Ishikawa (cell line): ENCODE results near the gene MCOLN2.

ENCODE experiments used
- CEBPB ChIP-seq: IDR thresholded peaks from 2 replicates; pipeline ENCODE4 v1.6.1; 2012
- CREB1 ChIP-seq: IDR thresholded peaks from 2 replicates; pipeline ENCODE4 v1.6.1; 2012; ENCODE audit warnings: low read depth
- EGR1 ChIP-seq: IDR thresholded peaks from 2 replicates; pipeline ENCODE4 v1.6.1; 2012
- EP300 ChIP-seq: IDR thresholded peaks from 2 replicates; pipeline ENCODE4 v1.6.1; 2012; ENCODE audit warnings: borderline replicate concordance
- FOXM1 ChIP-seq: IDR thresholded peaks from 2 replicates; pipeline ENCODE4 v1.6.1; 2012; ENCODE audit warnings: low read depth, borderline replicate concordance
- NFIC ChIP-seq: IDR thresholded peaks from 2 replicates; pipeline ENCODE4 v1.6.1; 2012
- RAD21 ChIP-seq: IDR thresholded peaks from 2 replicates; pipeline ENCODE4 v1.6.1; 2012; ENCODE audit warnings: low read depth
- TAF1 ChIP-seq: IDR thresholded peaks from 2 replicates; pipeline ENCODE4 v1.6.1; 2012; ENCODE audit warnings: low read depth, mild to moderate bottlenecking
- TCF12 ChIP-seq: IDR thresholded peaks from 2 replicates; pipeline ENCODE4 v1.6.1; 2012; ENCODE audit warnings: low read depth
- TEAD4 ChIP-seq: IDR thresholded peaks from 2 replicates; pipeline ENCODE4 v1.6.1; 2012
- YY1 ChIP-seq: IDR thresholded peaks from 2 replicates; pipeline ENCODE4 v1.6.1; 2012; ENCODE audit warnings: low read depth
- ZBTB7A ChIP-seq: IDR thresholded peaks from 2 replicates; pipeline ENCODE4 v1.6.1; 2012; ENCODE audit warnings: low read depth
- TF ChIP-seq, protein P1 (sequence below): IDR thresholded peaks from 2 replicates; pipeline ENCODE4 v1.6.1; 2012
- TF ChIP-seq, protein P2 (sequence below): IDR thresholded peaks from 2 replicates; pipeline ENCODE4 v1.6.1; 2012; ENCODE audit warnings: low read depth, mild to moderate bottlenecking
- TF ChIP-seq, protein P3 (sequence below): IDR thresholded peaks from 2 replicates; pipeline ENCODE4 v1.6.1; 2012

The MCOLN2 gene

DNA sequence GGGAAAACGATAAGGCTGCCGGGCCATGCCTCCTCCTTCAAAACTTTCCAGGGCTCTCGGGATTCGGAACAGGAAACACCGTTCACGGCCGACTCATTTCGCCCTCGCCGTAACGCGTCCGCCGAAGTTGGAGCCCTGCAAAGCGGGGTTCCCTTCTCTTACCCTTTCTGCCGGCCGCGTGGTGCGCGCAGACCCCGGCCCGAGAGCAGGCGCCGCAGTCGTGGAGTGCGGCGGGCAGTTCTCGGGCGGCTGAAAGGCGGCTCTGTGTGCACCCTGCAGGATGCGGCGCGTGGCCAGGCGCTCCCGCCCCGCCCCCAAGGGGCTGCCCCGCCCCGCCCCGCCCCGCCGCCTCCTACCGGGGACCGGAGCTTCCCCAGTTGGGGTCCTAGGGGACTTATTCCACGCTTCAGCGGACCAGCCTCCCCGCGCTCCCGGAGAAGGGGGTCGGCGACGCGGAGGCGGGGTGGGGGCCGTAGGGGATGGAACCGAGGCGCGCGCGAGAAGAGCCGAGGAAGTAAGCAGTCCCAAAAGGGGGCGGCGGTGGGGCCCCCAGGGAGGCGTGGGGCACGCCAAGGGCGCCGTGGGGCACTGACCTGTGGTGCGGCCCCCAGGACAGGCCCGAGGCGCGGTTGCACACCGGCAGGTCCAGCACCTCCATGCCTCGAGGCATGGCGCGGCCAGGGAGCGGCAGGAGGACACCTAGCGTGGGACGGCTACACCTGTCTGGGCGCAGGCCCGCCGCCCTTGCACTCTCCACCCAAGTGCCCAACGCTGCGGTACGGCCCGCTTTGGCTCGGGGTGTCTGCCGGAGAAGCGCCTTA is at the start of gene MCOLN2:
Gene MCOLN2, minus strand, starts transcription at position 268 of the 821 bp plus-strand sequence. Its CDS starts 241 bp downstream, at position 27.
- TF ChIP-seq, protein P1, sequence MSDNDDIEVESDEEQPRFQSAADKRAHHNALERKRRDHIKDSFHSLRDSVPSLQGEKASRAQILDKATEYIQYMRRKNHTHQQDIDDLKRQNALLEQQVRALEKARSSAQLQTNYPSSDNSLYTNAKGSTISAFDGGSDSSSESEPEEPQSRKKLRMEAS = peak; percentile 26
- no peak for TF ChIP-seq TEAD4
- TF ChIP-seq TAF1 = no peak
- TF ChIP-seq TCF12 = no peak; the same call in 1 of the 2 replicates
- no peak for TF ChIP-seq NFIC
- peak; percentile 66; the same call in 1 of the 2 replicates for TF ChIP-seq ZBTB7A

DNA sequence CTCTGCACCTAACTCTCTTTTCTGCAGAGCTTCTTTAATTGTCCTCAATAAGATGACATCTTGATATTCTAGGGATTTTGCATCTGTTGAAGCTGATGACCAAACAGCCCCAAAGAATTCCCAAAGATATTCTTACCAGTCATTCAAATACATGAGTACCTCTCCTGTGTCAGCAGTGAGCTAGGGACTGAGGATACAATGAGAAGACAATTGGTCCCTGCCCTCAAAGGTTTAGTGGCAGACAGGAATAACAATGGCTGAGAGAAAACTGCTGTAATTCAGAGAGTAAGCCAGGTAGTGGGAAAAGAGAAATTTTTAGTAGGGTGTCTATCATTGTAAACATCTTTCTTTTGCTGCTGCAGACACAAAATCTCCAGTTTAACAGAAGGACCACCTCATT is 45.5 kb upstream of the MCOLN2 start:
- TF ChIP-seq, protein P2, sequence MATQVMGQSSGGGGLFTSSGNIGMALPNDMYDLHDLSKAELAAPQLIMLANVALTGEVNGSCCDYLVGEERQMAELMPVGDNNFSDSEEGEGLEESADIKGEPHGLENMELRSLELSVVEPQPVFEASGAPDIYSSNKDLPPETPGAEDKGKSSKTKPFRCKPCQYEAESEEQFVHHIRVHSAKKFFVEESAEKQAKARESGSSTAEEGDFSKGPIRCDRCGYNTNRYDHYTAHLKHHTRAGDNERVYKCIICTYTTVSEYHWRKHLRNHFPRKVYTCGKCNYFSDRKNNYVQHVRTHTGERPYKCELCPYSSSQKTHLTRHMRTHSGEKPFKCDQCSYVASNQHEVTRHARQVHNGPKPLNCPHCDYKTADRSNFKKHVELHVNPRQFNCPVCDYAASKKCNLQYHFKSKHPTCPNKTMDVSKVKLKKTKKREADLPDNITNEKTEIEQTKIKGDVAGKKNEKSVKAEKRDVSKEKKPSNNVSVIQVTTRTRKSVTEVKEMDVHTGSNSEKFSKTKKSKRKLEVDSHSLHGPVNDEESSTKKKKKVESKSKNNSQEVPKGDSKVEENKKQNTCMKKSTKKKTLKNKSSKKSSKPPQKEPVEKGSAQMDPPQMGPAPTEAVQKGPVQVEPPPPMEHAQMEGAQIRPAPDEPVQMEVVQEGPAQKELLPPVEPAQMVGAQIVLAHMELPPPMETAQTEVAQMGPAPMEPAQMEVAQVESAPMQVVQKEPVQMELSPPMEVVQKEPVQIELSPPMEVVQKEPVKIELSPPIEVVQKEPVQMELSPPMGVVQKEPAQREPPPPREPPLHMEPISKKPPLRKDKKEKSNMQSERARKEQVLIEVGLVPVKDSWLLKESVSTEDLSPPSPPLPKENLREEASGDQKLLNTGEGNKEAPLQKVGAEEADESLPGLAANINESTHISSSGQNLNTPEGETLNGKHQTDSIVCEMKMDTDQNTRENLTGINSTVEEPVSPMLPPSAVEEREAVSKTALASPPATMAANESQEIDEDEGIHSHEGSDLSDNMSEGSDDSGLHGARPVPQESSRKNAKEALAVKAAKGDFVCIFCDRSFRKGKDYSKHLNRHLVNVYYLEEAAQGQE = no peak
- TF ChIP-seq EP300 = no peak

DNA sequence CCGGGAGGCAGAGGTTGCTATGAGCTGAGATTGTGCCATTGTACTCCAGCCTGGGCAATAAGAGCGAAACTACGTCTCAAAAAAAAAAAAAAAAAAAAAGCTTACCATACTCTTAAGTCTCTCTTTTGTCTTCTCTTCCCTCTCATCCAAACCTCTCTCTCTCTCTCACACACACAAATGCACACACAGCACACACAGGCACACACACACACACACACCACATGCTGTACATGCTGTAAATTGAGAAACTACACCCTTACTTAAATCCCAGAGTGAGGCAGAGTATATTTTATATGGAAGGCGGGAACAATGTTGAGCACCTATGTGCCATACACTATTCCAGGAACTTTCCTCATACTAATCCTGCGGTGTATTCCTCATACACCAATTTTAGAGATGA is 44.9 kb upstream of the MCOLN2 start:
- TF ChIP-seq, protein P1 = no peak
- TF ChIP-seq TEAD4 (no peak), RAD21 (no peak), FOXM1 (no peak), ZBTB7A (no peak), TCF12 (no peak), TAF1 (no peak), NFIC (no peak), EP300 (no peak), YY1 (no peak), CREB1 (no peak), CEBPB (no peak), EGR1 (no peak)
- TF ChIP-seq, protein P2 = no peak
- TF ChIP-seq, protein P3, sequence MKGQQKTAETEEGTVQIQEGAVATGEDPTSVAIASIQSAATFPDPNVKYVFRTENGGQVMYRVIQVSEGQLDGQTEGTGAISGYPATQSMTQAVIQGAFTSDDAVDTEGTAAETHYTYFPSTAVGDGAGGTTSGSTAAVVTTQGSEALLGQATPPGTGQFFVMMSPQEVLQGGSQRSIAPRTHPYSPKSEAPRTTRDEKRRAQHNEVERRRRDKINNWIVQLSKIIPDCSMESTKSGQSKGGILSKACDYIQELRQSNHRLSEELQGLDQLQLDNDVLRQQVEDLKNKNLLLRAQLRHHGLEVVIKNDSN = no peak

DNA sequence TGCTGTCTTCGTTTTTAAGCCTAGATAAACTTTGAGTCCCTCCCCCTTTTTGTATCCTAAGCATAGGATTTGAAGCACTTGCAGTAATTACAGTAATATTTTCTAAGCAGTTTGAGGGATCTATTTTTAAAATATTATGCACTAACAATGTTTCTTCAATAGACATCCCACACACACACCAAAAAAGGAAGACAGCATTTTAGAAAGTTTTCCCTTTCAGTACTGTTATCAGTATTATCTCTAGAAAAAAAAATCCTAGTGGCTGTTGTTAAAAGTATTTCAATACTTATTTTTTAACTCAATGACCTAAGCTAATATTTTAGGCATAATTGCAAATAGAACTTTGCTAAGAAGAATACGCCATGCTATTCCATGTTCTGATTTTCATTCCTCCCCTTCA is 36.3 kb upstream of the MCOLN2 start:
- TF ChIP-seq EP300 (no peak), YY1 (no peak), TAF1 (no peak), FOXM1 (no peak), RAD21 (no peak), NFIC (no peak), TCF12 (no peak), TEAD4 (no peak), ZBTB7A (no peak)
- TF ChIP-seq, protein P1 = no peak

DNA sequence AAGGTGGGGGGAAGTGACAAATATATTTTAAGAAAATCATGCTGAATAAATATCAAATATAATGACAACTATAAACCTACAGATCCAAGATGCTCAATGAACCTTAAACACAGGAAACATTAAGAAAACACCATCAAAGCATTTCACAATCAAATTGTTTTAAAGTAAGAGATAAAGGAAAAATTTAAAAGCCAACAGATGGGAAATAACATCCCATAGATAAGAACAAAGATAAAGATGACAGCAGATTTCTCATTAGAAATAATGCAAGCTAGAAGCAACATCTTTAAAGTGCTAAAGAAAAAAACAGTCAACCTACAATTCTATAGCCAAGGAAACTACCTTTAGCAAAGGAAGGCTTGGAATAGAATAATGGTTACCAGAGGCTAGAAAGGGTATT is 33.6 kb upstream of the MCOLN2 start:
- no peak for TF ChIP-seq RAD21
- no peak for TF ChIP-seq FOXM1
- no peak for TF ChIP-seq YY1
- no peak for TF ChIP-seq EGR1
- TF ChIP-seq, protein P3 = no peak
- no peak for TF ChIP-seq TAF1
- TF ChIP-seq CEBPB = no peak
- TF ChIP-seq TCF12 = no peak
- TF ChIP-seq ZBTB7A = no peak
- no peak for TF ChIP-seq EP300
- TF ChIP-seq, protein P2 = no peak
- no peak for TF ChIP-seq TEAD4
- no peak for TF ChIP-seq NFIC
- TF ChIP-seq, protein P1 = no peak
